ENCODE results near the gene PCCB. TPM values are rescaled to one million over a fixed set of nuclear protein-coding genes. Genes with fewer than 3 reads are reported as not detected.

Gene PCCB
- total RNA-seq, 1 experiment from 2014 or later, result 69.0 TPM

- TF ChIP-seq E2F5 (CRISPR knock-in tag; IDR thresholded peaks at IDR 0.05) (no peak), NFYB (CRISPR knock-in tag; conservative IDR thresholded peaks at IDR 0.05; ENCODE audit: low read depth) (no peak), FOXP1 (CRISPR knock-in tag; IDR thresholded peaks at IDR 0.05; ENCODE audit: borderline replicate concordance) (no peak), KAT7 (CRISPR knock-in tag; IDR thresholded peaks at IDR 0.05; ENCODE audit: borderline replicate concordance) (no peak)
These were observed 42.5 kb upstream of the PCCB start (continued) for GRCh38 chr3:136207489-136208115.

DNA sequence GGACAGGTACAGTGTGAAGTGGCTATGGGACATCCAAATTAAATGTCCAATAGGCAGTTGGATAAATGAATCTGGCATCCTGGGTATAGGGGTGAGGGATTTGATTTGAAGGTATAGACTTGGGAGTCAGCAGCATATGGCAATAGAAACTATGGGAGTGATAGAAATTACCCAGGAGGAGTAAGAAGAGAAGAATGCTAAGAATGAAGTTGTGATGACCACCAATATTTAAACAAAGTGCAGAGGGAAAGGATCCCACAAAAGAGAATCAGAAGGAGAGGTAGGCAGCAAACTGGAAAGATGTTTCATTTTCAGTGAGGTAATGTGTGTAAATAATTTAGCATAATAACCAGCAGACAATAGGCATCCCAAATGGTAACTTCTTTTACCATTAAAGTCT lies 40.2 kb upstream of the PCCB start:
- CTCF ChIA-PET, result no interaction called here
- Mint-ChIP-seq H3K4me3 (no peak overlapping the region), H3K36me3 (no peaks in the 10 kb centered on the region), H3K4me1 (no peaks in the 10 kb centered on the region), H3K27me3 (ENCODE audit: low read depth) (peaks cover 3% of the 10 kb centered on the region; the same call in 1 of the 2 replicates), H3K27ac (no peak overlapping the region), H3K9me3 (no peaks in the 10 kb centered on the region)
- POLR2A ChIA-PET, result interaction anchor here (1.2 kb wide), 1 partner anchor 13 kb away, joined by 3 read pairs; the partner anchor contains the start of gene MSL2
- no peak for DNase-seq (ENCODE audit: low spot score)
- TF ChIP-seq ZBTB21 (CRISPR knock-in tag; IDR thresholded peaks at IDR 0.05; ENCODE audit: borderline replicate concordance), result no peak
- TF ChIP-seq, protein P1, sequence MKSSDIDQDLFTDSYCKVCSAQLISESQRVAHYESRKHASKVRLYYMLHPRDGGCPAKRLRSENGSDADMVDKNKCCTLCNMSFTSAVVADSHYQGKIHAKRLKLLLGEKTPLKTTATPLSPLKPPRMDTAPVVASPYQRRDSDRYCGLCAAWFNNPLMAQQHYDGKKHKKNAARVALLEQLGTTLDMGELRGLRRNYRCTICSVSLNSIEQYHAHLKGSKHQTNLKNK (CRISPR knock-in tag; IDR thresholded peaks at IDR 0.05), result no peak
- TF ChIP-seq, protein P2, sequence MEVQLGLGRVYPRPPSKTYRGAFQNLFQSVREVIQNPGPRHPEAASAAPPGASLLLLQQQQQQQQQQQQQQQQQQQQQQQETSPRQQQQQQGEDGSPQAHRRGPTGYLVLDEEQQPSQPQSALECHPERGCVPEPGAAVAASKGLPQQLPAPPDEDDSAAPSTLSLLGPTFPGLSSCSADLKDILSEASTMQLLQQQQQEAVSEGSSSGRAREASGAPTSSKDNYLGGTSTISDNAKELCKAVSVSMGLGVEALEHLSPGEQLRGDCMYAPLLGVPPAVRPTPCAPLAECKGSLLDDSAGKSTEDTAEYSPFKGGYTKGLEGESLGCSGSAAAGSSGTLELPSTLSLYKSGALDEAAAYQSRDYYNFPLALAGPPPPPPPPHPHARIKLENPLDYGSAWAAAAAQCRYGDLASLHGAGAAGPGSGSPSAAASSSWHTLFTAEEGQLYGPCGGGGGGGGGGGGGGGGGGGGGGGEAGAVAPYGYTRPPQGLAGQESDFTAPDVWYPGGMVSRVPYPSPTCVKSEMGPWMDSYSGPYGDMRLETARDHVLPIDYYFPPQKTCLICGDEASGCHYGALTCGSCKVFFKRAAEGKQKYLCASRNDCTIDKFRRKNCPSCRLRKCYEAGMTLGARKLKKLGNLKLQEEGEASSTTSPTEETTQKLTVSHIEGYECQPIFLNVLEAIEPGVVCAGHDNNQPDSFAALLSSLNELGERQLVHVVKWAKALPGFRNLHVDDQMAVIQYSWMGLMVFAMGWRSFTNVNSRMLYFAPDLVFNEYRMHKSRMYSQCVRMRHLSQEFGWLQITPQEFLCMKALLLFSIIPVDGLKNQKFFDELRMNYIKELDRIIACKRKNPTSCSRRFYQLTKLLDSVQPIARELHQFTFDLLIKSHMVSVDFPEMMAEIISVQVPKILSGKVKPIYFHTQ (CRISPR knock-in tag; IDR thresholded peaks at IDR 0.05), result no peak
- TF ChIP-seq, protein P3, sequence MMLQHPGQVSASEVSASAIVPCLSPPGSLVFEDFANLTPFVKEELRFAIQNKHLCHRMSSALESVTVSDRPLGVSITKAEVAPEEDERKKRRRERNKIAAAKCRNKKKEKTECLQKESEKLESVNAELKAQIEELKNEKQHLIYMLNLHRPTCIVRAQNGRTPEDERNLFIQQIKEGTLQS (CRISPR knock-in tag; conservative IDR thresholded peaks at IDR 0.05), result no peak
- no peak for TF ChIP-seq CBFB (CRISPR knock-in tag; IDR thresholded peaks at IDR 0.05; ENCODE audit: low read depth)
- no peak for TF ChIP-seq TCF7 (CRISPR knock-in tag; IDR thresholded peaks at IDR 0.05; ENCODE audit: low read depth)
- TF ChIP-seq KAT7 (CRISPR knock-in tag; IDR thresholded peaks at IDR 0.05; ENCODE audit: borderline replicate concordance), result no peak
- no peak for TF ChIP-seq SP1 (CRISPR knock-in tag; conservative IDR thresholded peaks at IDR 0.05)
- TF ChIP-seq, protein P4, sequence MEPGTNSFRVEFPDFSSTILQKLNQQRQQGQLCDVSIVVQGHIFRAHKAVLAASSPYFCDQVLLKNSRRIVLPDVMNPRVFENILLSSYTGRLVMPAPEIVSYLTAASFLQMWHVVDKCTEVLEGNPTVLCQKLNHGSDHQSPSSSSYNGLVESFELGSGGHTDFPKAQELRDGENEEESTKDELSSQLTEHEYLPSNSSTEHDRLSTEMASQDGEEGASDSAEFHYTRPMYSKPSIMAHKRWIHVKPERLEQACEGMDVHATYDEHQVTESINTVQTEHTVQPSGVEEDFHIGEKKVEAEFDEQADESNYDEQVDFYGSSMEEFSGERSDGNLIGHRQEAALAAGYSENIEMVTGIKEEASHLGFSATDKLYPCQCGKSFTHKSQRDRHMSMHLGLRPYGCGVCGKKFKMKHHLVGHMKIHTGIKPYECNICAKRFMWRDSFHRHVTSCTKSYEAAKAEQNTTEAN (CRISPR knock-in tag; IDR thresholded peaks at IDR 0.05), result no peak
- TF ChIP-seq STAT6 (CRISPR knock-in tag; conservative IDR thresholded peaks at IDR 0.05; ENCODE audit: low read depth), result no peak
- TF ChIP-seq ZNF121 (CRISPR knock-in tag; IDR thresholded peaks at IDR 0.05), result no peak
- TF ChIP-seq SOX15 (CRISPR knock-in tag; IDR thresholded peaks at IDR 0.05), result no peak
- TF ChIP-seq ZNF396 (CRISPR knock-in tag; IDR thresholded peaks at IDR 0.05; ENCODE audit: borderline replicate concordance), result no peak
- no peak for TF ChIP-seq FOXK1 (CRISPR knock-in tag; IDR thresholded peaks at IDR 0.05)
- TF ChIP-seq GRHL2 (CRISPR knock-in tag; IDR thresholded peaks at IDR 0.05; ENCODE audit: insufficient replicate concordance, severe bottlenecking), result no peak
- no peak for TF ChIP-seq ETV6 (CRISPR knock-in tag; IDR thresholded peaks at IDR 0.05)
- TF ChIP-seq ZNF232 (CRISPR knock-in tag; IDR thresholded peaks at IDR 0.05), result no peak
- no peak for TF ChIP-seq MYBL2 (CRISPR knock-in tag; IDR thresholded peaks at IDR 0.05)
- ATAC-seq, result no peak
